ENCODE data around the gene VOPP1. TPM values are rescaled to one million over a fixed set of nuclear protein-coding genes. Genes with fewer than 3 reads are reported as not detected.
A peak's percentile ranks its signal among the peaks of the same experiment; 100 is the strongest.

Gene VOPP1
- total and polyA plus RNA-seq, 10 of the 15 experiments (the other 5 are each of a cell fraction or from before 2014, with no cell fraction given): 32.8 to 206 (median 129) TPM

DNA sequence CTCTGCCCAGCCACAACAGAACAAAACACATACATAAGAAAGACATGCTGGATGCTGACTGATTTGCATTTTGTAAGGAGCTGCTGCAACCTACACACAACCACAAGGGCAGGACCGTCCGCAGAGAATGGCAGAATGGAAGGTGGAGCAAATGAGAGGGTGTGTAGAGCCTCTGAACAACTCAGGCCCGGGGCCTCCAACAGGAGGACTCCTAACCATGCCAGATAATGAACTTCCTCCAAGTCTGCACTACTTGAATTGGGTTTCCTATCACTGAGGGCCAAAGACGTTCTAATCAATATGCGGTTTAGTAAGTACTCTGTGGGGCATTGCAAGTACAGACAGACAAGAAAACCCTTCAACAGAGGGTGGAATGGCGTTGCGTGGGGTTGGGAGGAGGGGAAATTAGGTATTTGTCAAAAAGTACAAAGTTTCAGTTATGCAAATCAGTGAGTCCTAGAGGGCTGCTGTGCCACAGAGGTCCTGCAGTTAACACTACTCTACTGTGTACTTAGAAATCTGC, 14.6 kb downstream of the VOPP1 start (continued):
- TF ChIP-seq CTCF (IDR thresholded peaks at IDR 0.05 in 2 of 3, conservative IDR thresholded peaks at IDR 0.05 in 1 of 3; ENCODE audit: control insufficient read depth in 2 of 3, extremely low read depth in 1 of 3, insufficient read depth in 1 of 3, low read depth in 3 of 3, low read length in 3 of 3) (peak in 2 of 3 experiments; percentile 7 to 12; a peak in 1 of 6 replicates), E2F8 (IDR thresholded peaks at IDR 0.05; ENCODE audit: low read depth, partially characterized antibody) (no peak), FOXM1 (IDR thresholded peaks at IDR 0.05; ENCODE audit: low read depth, low read length) (peak; percentile 14; the same call in 1 of the 2 replicates), KLF5 (IDR thresholded peaks at IDR 0.05; ENCODE audit: partially characterized antibody) (peak; percentile 32), PAX8 (IDR thresholded peaks at IDR 0.05) (no peak), NFIC (IDR thresholded peaks at IDR 0.05; ENCODE audit: low read depth, low read length) (peak; percentile 51), TARDBP (IDR thresholded peaks at IDR 0.05; ENCODE audit: borderline replicate concordance) (no peak), NR2C1 (IDR thresholded peaks at IDR 0.05) (no peak), GABPA (IDR thresholded peaks at IDR 0.05; ENCODE audit: low read depth) (no peak), ETV6 (conservative IDR thresholded peaks at IDR 0.05 in 1 of 2, IDR thresholded peaks at IDR 0.05 in 1 of 2; ENCODE audit: borderline replicate concordance in 1 of 2, low read depth in 1 of 2) (peak in 1 of 2 experiments; percentile 45; a peak in 1 of 4 replicates), EZH2 (IDR thresholded peaks at IDR 0.05; ENCODE audit: borderline replicate concordance, control insufficient read depth, low read depth, low read length) (no peak), KAT2A (conservative IDR thresholded peaks at IDR 0.05; ENCODE audit: control insufficient read depth, low read depth, low read length) (no peak), MEF2B (IDR thresholded peaks at IDR 0.05; ENCODE audit: partially characterized antibody, poor library complexity, severe bottlenecking) (no peak), SP1 (IDR thresholded peaks at IDR 0.05; ENCODE audit: low read depth, low read length) (no peak), SMARCA5 (IDR thresholded peaks at IDR 0.05) (no peak), ZNF207 (IDR thresholded peaks at IDR 0.05; ENCODE audit: borderline replicate concordance) (no peak; the same call in 1 of the 2 replicates), BHLHE40 (IDR thresholded peaks at IDR 0.05; ENCODE audit: borderline replicate concordance in 1 of 2, low read depth in 2 of 2, low read length in 1 of 2) (no peak; a peak in 1 of 4 replicates), GATAD2B (conservative IDR thresholded peaks at IDR 0.05; ENCODE audit: low read depth) (peak; percentile 91), BCL3 (IDR thresholded peaks at IDR 0.05; ENCODE audit: borderline replicate concordance, insufficient read depth, low read depth, low read length, poor library complexity, severe bottlenecking) (peak; percentile 69), ATF2 (IDR thresholded peaks at IDR 0.05; ENCODE audit: low read length) (no peak; the same call in 1 of the 2 replicates)
- TF ChIP-seq, protein P1, sequence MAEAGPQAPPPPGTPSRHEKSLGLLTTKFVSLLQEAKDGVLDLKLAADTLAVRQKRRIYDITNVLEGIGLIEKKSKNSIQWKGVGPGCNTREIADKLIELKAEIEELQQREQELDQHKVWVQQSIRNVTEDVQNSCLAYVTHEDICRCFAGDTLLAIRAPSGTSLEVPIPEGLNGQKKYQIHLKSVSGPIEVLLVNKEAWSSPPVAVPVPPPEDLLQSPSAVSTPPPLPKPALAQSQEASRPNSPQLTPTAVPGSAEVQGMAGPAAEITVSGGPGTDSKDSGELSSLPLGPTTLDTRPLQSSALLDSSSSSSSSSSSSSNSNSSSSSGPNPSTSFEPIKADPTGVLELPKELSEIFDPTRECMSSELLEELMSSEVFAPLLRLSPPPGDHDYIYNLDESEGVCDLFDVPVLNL (IDR thresholded peaks at IDR 0.05; ENCODE audit: low read depth, low read length): no peak
